A673 (cell line): ENCODE results near the gene TMEM255B. TPM values are rescaled to one million over a fixed set of nuclear protein-coding genes. Genes with fewer than 3 reads are reported as not detected.

Source experiments
- BruUV-seq: library from RNA; stranded (reverse); fragments of 400-500 nt; replicated peaks from 2 replicates; lab custom pipeline; 2021; lab: Mats Ljungman, UMichigan
- CTCF ChIA-PET: fragments of 300-600 bp; sonication (Branson Sonifier 250); formaldehyde crosslinking; loops from one replicate; lab custom pipeline; 2022; ENCODE audit warnings: antibody characterized with exemption; lab: Charles Lee
- POLR2A ChIA-PET: fragments of 300-600 bp; sonication (Branson Sonifier 250); formaldehyde crosslinking; loops from one replicate; lab custom pipeline; 2022; ENCODE audit warnings: antibody characterized with exemption; ENCODE audit not compliant: low non-redundant PET; lab: Charles Lee
- DNase-seq: peaks from one replicate; pipeline ENCODE4 v3.0.0-alpha.2; 2015; ENCODE audit warnings: low spot score
- H3K27ac ChIP-seq: fragments of 200-600 bp; sonication (generic); 2 replicates; pipeline ENCODE4 v1.5.1; 2016; ENCODE audit warnings: mixed run types, low read depth, mild to moderate bottlenecking, mixed read lengths, antibody characterized with exemption, low read length; ENCODE audit not compliant: poor library complexity, severe bottlenecking
- H3K27me3 ChIP-seq: fragments of 200-600 bp; sonication (generic); replicated peaks from 2 replicates; pipeline ENCODE4 v1.6.1; 2017; ENCODE audit warnings: mixed run types, low read depth, mild to moderate bottlenecking, mixed read lengths, antibody characterized with exemption, low read length; ENCODE audit not compliant: insufficient read depth, poor library complexity
- H3K36me3 ChIP-seq: fragments of 200-600 bp; sonication (generic); 2 replicates; pipeline ENCODE4 v1.6.1; 2016; ENCODE audit warnings: mixed run types, mild to moderate bottlenecking, mixed read lengths, antibody characterized with exemption, low read length; ENCODE audit not compliant: insufficient read depth, poor library complexity, severe bottlenecking
- H3K4me1 ChIP-seq: fragments of 200-600 bp; sonication (generic); 2 replicates; pipeline ENCODE4 v1.6.1; 2017; ENCODE audit warnings: mixed run types, mild to moderate bottlenecking, mixed read lengths, antibody characterized with exemption, low read length; ENCODE audit not compliant: insufficient read depth, poor library complexity, severe bottlenecking
- H3K4me3 ChIP-seq: fragments of 200-600 bp; sonication (generic); 2 replicates; pipeline ENCODE4 v1.5.1; 2016; ENCODE audit warnings: low read depth, mixed run types, mild to moderate bottlenecking, mixed read lengths, low read length; ENCODE audit not compliant: poor library complexity, severe bottlenecking
- H3K9me3 ChIP-seq: fragments of 200-600 bp; sonication (generic); 2 replicates; pipeline ENCODE4 v1.6.1; 2016; ENCODE audit warnings: mixed run types, low read depth, mild to moderate bottlenecking, mixed read lengths, antibody characterized with exemption, low read length; ENCODE audit not compliant: poor library complexity, severe bottlenecking
- CTCF ChIP-seq: fragments of 300-800, 200-600 bp; sonication (generic); conservative IDR thresholded peaks from 2 replicates; pipeline ENCODE4 v1.5.1; 2017; ENCODE audit warnings: low read depth, mild to moderate bottlenecking, antibody characterized with exemption, low read length, moderate library complexity, mixed read lengths
- EZH2 ChIP-seq: fragments of 200-600 bp; sonication (generic); IDR thresholded peaks from 2 replicates; pipeline ENCODE4 v1.6.1; 2017; ENCODE audit warnings: borderline replicate concordance, low read depth, mild to moderate bottlenecking, mixed read lengths, antibody characterized with exemption, low read length; ENCODE audit not compliant: poor library complexity, severe bottlenecking
- intact Hi-C: fragments of 100-400 bp; cut with micrococcal nuclease; formaldehyde crosslinking; loops from one replicate; pipeline ENCODE4 v1.10.0; 2022; ENCODE audit not compliant: unreplicated experiment
- total RNA-seq: library from RNA; stranded (reverse); gene quantifications from 2 replicates; pipeline ENCODE4 v1.2.3, GENCODE V29; 2021

The TMEM255B gene
- total RNA-seq, 1 experiment from 2014 or later = 0.06 TPM

GRCh38 chr13:113740286-113740556, 18.8 kb upstream of the TMEM255B start:
- POLR2A ChIA-PET = no interaction called here
- intact Hi-C loops = no loop called here

GRCh38 chr13:113740661-113741060, 18.4 kb upstream of the TMEM255B start:
- H3K27me3 ChIP-seq = no peaks in the 10 kb centered on the region
- H3K27ac ChIP-seq = no peak overlapping the region
- intact Hi-C loops = no loop called here
- no TSS peak for BruUV-seq
- no peaks in the 10 kb centered on the region for H3K4me1 ChIP-seq
- ChIA-PET CTCF (no interaction called here), POLR2A (no interaction called here)
- no peaks in the 10 kb centered on the region for H3K9me3 ChIP-seq
- no peak for DNase-seq
- H3K4me3 ChIP-seq = no peak overlapping the region
- TF ChIP-seq CTCF (no peak), EZH2 (no peak)
- no peaks in the 10 kb centered on the region for H3K36me3 ChIP-seq

More at GRCh38 chr13:113740286-113740556, 18.8 kb upstream of the TMEM255B start:
- Histone ChIP-seq H3K36me3 (no peaks in the 10 kb centered on the region), H3K4me1 (no peaks in the 10 kb centered on the region), H3K27me3 (no peaks in the 10 kb centered on the region), H3K27ac (no peak overlapping the region), H3K4me3 (no peak overlapping the region), H3K9me3 (no peaks in the 10 kb centered on the region)
- no peak for DNase-seq
- no TSS peak for BruUV-seq
- CTCF ChIA-PET = no interaction called here
- TF ChIP-seq EZH2 = no peak
- no peak for TF ChIP-seq CTCF

- H3K36me3 ChIP-seq = no peaks in the 10 kb centered on the region
- intact Hi-C loops = no loop called here
- TF ChIP-seq CTCF (no peak), EZH2 (no peak)
- no peak for DNase-seq
- no peaks in the 10 kb centered on the region for H3K27me3 ChIP-seq
- no peak overlapping the region for H3K27ac ChIP-seq
- POLR2A ChIA-PET = no interaction called here
- BruUV-seq = no TSS peak
- H3K9me3 ChIP-seq = no peaks in the 10 kb centered on the region
- H3K4me1 ChIP-seq = no peaks in the 10 kb centered on the region
- no peak overlapping the region for H3K4me3 ChIP-seq
- CTCF ChIA-PET = no interaction called here
These were observed 17.8 kb upstream of the TMEM255B start for GRCh38 chr13:113741191-113741668.
